ENCODE results near the gene OR1I1. TPM values are rescaled to one million over a fixed set of nuclear protein-coding genes. Genes with fewer than 3 reads are reported as not detected.

OR1I1 gene
- total and polyA plus RNA-seq, 8 donors = not detected

DNA sequence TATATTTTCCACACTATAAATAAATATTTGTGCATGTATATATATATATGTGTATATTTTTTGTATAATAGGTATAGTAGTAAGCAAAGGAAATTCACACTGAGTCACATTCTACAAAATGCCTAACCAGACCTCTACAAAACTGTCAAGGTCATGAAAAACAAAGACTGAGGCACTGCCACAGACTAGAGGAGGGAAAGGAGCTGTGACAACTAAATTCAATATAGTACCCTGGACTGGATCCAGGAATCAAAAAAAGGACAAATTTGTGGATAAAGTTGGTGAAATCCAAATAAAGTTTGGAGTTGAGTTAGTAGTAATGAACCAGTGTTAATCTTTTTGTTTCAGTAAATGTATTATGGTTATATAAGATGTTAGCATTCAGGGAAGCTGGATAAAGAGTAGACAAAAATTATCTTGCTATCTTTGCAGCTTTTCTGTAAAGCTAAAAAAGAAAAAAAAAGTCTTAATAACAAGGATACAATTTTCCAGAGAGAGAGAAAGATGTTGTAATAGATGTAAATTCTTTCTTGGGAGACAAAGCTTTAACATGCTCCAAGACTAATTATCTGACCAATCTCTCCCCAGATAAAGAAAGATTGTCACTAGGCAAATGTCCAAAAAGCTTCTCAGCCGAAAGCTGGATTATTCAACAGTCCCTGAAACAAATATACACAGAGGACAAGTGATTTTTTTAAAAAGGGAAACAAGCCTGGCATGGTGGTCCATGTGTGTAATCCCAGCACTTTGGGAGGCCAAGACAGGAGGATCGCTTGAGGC lies 44.3 kb downstream of the OR1I1 start:
- intact Hi-C loops (cut with DNase I; ENCODE audit: low total_unique reads) = no loop called here
- Histone ChIP-seq H3K27me3 (no peaks in the 10 kb centered on the region), H3K9me3 (no peaks in the 10 kb centered on the region), H3K36me3 (peaks cover 11 to 22% (median 19%) of the 10 kb centered on the region in 4 donors), H3K27ac (peak overlapping the region in 4 of 5 donors; percentile 90 to 94 (median 91)), H3K4me1 (peaks cover 15 to 34% (median 25%) of the 10 kb centered on the region in 4 donors), H3K4me3 (peak overlapping the region; percentile 65 to 77 (median 70))
- TF ChIP-seq, protein P1, sequence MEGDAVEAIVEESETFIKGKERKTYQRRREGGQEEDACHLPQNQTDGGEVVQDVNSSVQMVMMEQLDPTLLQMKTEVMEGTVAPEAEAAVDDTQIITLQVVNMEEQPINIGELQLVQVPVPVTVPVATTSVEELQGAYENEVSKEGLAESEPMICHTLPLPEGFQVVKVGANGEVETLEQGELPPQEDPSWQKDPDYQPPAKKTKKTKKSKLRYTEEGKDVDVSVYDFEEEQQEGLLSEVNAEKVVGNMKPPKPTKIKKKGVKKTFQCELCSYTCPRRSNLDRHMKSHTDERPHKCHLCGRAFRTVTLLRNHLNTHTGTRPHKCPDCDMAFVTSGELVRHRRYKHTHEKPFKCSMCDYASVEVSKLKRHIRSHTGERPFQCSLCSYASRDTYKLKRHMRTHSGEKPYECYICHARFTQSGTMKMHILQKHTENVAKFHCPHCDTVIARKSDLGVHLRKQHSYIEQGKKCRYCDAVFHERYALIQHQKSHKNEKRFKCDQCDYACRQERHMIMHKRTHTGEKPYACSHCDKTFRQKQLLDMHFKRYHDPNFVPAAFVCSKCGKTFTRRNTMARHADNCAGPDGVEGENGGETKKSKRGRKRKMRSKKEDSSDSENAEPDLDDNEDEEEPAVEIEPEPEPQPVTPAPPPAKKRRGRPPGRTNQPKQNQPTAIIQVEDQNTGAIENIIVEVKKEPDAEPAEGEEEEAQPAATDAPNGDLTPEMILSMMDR (IDR thresholded peaks at IDR 0.05) = no peak
- TF ChIP-seq POLR2A (IDR thresholded peaks at IDR 0.05) = no peak
- no peak for TF ChIP-seq EP300 (IDR thresholded peaks at IDR 0.05)
- no peak for TF ChIP-seq POLR2AphosphoS5 (IDR thresholded peaks at IDR 0.05)
- DNase-seq = no peak
- 49 to 61% (median 56%) methylated on average over 2 of the region's 2 CpGs for WGBS, 5 donors

DNA sequence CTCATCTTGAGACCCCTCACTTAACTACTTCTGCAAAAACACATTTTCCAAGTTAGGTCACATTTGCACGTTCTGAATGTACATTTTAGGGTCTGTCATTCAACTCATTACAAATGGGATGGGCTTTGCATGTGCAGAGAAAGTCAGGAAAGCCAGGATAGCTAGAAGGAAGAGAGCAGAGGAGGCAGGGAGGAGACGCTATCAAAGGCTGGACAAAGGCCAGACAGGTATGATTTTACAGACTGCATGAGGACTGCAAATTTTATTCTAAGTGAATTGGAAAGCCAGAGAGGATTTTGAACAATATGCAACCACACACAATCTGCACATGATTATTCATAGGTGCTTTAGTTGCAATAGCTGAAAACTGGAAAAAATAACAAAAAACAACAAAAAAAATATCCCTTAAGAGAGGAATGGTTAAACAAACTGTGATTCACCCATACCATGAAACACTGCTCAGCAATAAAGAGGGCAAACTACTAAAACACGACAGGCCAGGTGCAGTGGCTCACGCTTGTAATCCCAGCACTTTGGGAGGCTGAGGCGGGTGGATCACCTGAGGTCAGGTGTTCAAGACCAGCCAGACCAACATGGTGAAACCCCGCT lies 46.3 kb downstream of the OR1I1 start:
- H3K27me3 ChIP-seq = no peaks in the 10 kb centered on the region
- no peak for DNase-seq
- no peaks in the 10 kb centered on the region for H3K9me3 ChIP-seq
- H3K27ac ChIP-seq = no peak overlapping the region
- 63 to 75% (median 67%) methylated on average over 6 of the region's 6 CpGs for WGBS, 5 donors
- intact Hi-C loops (cut with DNase I; ENCODE audit: low total_unique reads) = no loop called here
- peaks cover 15 to 27% (median 21%) of the 10 kb centered on the region in 4 donors for H3K4me1 ChIP-seq
- TF ChIP-seq, protein P1 (IDR thresholded peaks at IDR 0.05) = no peak
- TF ChIP-seq EP300 (IDR thresholded peaks at IDR 0.05) = no peak
- no peak overlapping the region for H3K4me3 ChIP-seq
- H3K36me3 ChIP-seq = peaks cover 0 to 2% (median under 1%) of the 10 kb centered on the region in 4 donors

DNA sequence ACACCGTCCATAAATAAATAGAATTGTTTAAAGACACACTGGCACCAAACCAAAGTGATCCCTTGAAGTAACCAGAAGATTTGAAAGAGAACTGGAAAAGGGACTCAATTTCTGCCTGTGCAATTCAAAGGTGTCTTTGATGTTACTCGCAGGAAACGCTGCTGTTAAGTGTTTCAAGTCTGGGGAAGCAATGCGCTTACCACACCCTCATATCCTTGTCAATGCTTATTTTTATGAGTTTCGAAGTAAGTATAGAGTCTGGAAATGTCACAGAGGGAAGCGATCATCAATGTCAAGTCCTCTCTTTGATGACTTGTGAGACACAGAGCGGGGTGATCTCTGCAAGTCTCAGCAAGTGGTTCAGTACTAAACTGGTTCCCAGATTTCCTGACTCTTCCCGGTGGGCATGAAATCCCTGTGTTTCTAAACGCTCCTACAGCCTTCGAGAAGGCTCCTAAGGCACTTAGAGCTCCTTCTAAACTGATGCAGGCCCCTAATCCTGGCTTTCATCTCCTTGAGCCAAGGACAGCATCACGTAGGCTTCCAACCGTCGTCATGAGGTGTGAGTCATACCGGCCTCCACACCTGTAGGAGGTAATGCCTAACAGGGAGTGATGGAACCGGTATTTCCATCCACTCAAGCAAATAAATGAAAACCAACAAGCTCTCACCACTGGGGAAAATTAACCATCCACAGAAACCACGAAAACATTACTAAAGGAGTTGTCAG lies 48.0 kb downstream of the OR1I1 start:
- no peak for TF ChIP-seq POLR2A (IDR thresholded peaks at IDR 0.05)
- TF ChIP-seq EP300 (IDR thresholded peaks at IDR 0.05) = no peak
- TF ChIP-seq, protein P1 (IDR thresholded peaks at IDR 0.05) = no peak
- no peak for TF ChIP-seq POLR2AphosphoS5 (IDR thresholded peaks at IDR 0.05)
- Histone ChIP-seq H3K27ac (no peak overlapping the region), H3K4me1 (peaks cover 0 to 9% (median 4%) of the 10 kb centered on the region in 4 donors), H3K27me3 (no peaks in the 10 kb centered on the region), H3K36me3 (no peaks in the 10 kb centered on the region), H3K4me3 (no peak overlapping the region), H3K9me3 (no peaks in the 10 kb centered on the region)
- intact Hi-C loops (cut with DNase I; ENCODE audit: low total_unique reads) = no loop called here
- WGBS, 5 donors = 49 to 57% (median 53%) methylated on average over 16 of the region's 16 CpGs
- peak in 1 of 2 donors; percentile 82 for DNase-seq

DNA sequence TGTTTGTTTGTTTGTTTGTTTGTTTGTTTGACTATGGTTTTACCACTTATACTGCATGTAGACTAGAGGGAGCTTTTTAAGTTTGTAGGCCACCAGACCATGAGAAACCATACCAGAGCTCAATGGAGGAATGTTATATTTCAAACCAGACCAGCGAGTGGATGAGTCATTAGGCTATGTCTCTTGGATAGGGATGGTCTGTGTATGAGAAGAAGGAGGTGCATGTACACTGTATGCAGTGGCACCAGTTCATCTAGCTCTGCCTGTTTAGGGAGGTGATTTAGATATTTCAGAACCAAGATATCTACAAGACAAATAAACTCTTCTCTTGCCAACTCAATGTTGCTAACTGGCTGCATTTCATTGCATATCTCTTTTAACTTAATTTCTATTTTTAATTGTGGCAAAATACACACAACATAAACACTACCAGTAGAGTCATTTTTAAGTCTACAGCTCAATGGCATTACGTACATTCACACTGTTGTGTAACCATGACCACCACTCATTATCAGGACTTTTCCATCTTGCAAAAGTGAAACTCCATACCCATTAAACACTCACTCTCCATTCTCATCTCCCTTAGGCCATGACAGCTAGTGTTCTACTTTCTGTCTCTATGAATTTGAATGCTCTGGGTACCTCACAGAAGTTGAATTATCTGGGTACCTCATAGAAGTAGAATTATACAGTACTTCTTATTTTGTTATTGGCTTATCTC lies 54.4 kb downstream of the OR1I1 start:
- H3K27me3 ChIP-seq = no peaks in the 10 kb centered on the region
- no peaks in the 10 kb centered on the region for H3K4me1 ChIP-seq
- no peak overlapping the region for H3K4me3 ChIP-seq
- intact Hi-C loops (cut with DNase I; ENCODE audit: low total_unique reads) = no loop called here
- 43 to 65% (median 52%) methylated on average over 2 of the region's 2 CpGs for WGBS, 5 donors
- H3K27ac ChIP-seq = no peak overlapping the region
- peaks cover 3 to 12% (median 8%) of the 10 kb centered on the region in 4 donors for H3K9me3 ChIP-seq
- TF ChIP-seq, protein P1 (IDR thresholded peaks at IDR 0.05) = no peak
- TF ChIP-seq POLR2A (IDR thresholded peaks at IDR 0.05) (no peak), EP300 (IDR thresholded peaks at IDR 0.05) (no peak), POLR2AphosphoS5 (IDR thresholded peaks at IDR 0.05) (no peak)
- DNase-seq = no peak
- H3K36me3 ChIP-seq = no peaks in the 10 kb centered on the region

All from stomach (tissue), 9 donors.